Fibroblast of lung (primary cell): ENCODE data around the gene IDI1. TPM values are rescaled to one million over a fixed set of nuclear protein-coding genes. Genes with fewer than 3 reads are reported as not detected.

ENCODE experiments used
- DNase-seq, 2 donors: peaks; one replicate each; pipeline versions ENCODE4 v3.0.0 to v3.0.0-alpha.2; 2010; ENCODE audit warnings: low read depth in 2 of 2
- H2AFZ ChIP-seq: 2 replicates; pipeline ENCODE4 v1.5.1; 2012; ENCODE audit warnings: low read length, control low read depth, inconsistent platforms
- H3K27ac ChIP-seq: 2 replicates; pipeline ENCODE4 v1.5.1; 2011; ENCODE audit warnings: low read length, control low read depth; ENCODE audit not compliant: insufficient read depth
- H3K27me3 ChIP-seq: 2 replicates; pipeline ENCODE4 v1.5.1; 2011; ENCODE audit warnings: mild to moderate bottlenecking, low read length; ENCODE audit not compliant: control insufficient read depth, insufficient read depth
- H3K36me3 ChIP-seq: 2 replicates; pipeline ENCODE4 v1.5.1; 2011; ENCODE audit warnings: low read length; ENCODE audit not compliant: control insufficient read depth, insufficient read depth
- H3K4me1 ChIP-seq: 2 replicates; pipeline ENCODE4 v1.5.1; 2011; ENCODE audit warnings: low read length; ENCODE audit not compliant: control insufficient read depth, insufficient read depth; ENCODE audit errors: extremely low read depth
- H3K4me2 ChIP-seq: 2 replicates; pipeline ENCODE4 v1.5.1; 2011; ENCODE audit warnings: low read length, control low read depth; ENCODE audit not compliant: insufficient read depth; ENCODE audit errors: extremely low read depth
- H3K4me3 ChIP-seq, 4 experiments: fragments of 200-600 bp in 1 of 4; sonication (generic) in 1 of 4; replicated peaks in 1 of 4; 2 replicates each; pipeline ENCODE4 v1.5.1; 2011 to 2016; ENCODE audit warnings: low read length in 4 of 4, low read depth in 3 of 4, mild to moderate bottlenecking in 3 of 4, control low read depth in 2 of 4, inconsistent platforms in 1 of 4, mixed read lengths in 1 of 4; ENCODE audit not compliant: insufficient read depth in 1 of 4; ENCODE audit errors: control extremely low read depth in 1 of 4
- H3K79me2 ChIP-seq: 2 replicates; pipeline ENCODE4 v1.5.1; 2012; ENCODE audit warnings: mild to moderate bottlenecking, low read length, inconsistent platforms; ENCODE audit not compliant: control insufficient read depth, insufficient read depth
- H3K9ac ChIP-seq: 2 replicates; pipeline ENCODE4 v1.5.1; 2011; ENCODE audit warnings: mild to moderate bottlenecking, low read length, control low read depth; ENCODE audit not compliant: insufficient read depth
- H3K9me3 ChIP-seq: 2 replicates; pipeline ENCODE4 v1.5.1; 2012; ENCODE audit warnings: low read depth, low read length; ENCODE audit not compliant: control insufficient read depth, insufficient read depth
- H4K20me1 ChIP-seq: 2 replicates; pipeline ENCODE4 v1.5.1; 2011; ENCODE audit warnings: low read length; ENCODE audit not compliant: control insufficient read depth, insufficient read depth; ENCODE audit errors: extremely low read depth
- EZH2 ChIP-seq: IDR thresholded peaks from 2 replicates; pipeline ENCODE4 v1.5.1; 2012; ENCODE audit warnings: low read length, control low read depth, mild to moderate bottlenecking; ENCODE audit errors: missing control alignments
- polyA plus RNA-seq, 2 donors: library from polyadenylated mRNA; depleted of rRNA in 1 of 2; stranded (reverse) in 1 of 2; unstranded in 1 of 2; fragments of >200 nt; gene quantifications; 2 replicates each; pipeline ENCODE4 v1.2.1, GENCODE V29; 2011 to 2012; ENCODE audit warnings: missing spikeins in 1 of 2
- total RNA-seq: library from RNA; depleted of rRNA; stranded (reverse); fragments of >200 nt; gene quantifications from 2 replicates; pipeline ENCODE4 v1.2.1, GENCODE V29; 2014
- TF ChIP-seq, protein P1 (sequence below), 2 donors: IDR thresholded peaks in 1 of 2; conservative IDR thresholded peaks in 1 of 2; 1 replicate in 1 of 2; 2 replicates in 1 of 2; pipeline ENCODE4 v1.5.1; 2011 to 2012; ENCODE audit warnings: low read length in 2 of 2, control low read depth in 1 of 2, inconsistent platforms in 1 of 2, low read depth in 1 of 2, mild to moderate bottlenecking in 1 of 2

Gene IDI1
- total and polyA plus RNA-seq, 2 donors (not counting 1 experiment from before 2014, with no cell fraction given), result 156 to 202 TPM

GRCh38 chr10:992871-993270 is 56.0 kb downstream of the IDI1 start:
- Histone ChIP-seq H3K27me3 (no peaks in the 10 kb centered on the region), H3K4me1 (peaks cover 2% of the 10 kb centered on the region), H2AFZ (no peak overlapping the region), H3K4me3 (no peak overlapping the region), H3K36me3 (peaks cover 19% of the 10 kb centered on the region), H4K20me1 (peaks cover 3% of the 10 kb centered on the region), H3K9ac (no peak overlapping the region), H3K79me2 (peaks cover 65% of the 10 kb centered on the region), H3K27ac (no peak overlapping the region), H3K9me3 (no peaks in the 10 kb centered on the region), H3K4me2 (no peak overlapping the region)
- no peak for DNase-seq
- TF ChIP-seq, protein P1, sequence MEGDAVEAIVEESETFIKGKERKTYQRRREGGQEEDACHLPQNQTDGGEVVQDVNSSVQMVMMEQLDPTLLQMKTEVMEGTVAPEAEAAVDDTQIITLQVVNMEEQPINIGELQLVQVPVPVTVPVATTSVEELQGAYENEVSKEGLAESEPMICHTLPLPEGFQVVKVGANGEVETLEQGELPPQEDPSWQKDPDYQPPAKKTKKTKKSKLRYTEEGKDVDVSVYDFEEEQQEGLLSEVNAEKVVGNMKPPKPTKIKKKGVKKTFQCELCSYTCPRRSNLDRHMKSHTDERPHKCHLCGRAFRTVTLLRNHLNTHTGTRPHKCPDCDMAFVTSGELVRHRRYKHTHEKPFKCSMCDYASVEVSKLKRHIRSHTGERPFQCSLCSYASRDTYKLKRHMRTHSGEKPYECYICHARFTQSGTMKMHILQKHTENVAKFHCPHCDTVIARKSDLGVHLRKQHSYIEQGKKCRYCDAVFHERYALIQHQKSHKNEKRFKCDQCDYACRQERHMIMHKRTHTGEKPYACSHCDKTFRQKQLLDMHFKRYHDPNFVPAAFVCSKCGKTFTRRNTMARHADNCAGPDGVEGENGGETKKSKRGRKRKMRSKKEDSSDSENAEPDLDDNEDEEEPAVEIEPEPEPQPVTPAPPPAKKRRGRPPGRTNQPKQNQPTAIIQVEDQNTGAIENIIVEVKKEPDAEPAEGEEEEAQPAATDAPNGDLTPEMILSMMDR (conservative IDR thresholded peaks at IDR 0.05 in 1 of 2, IDR thresholded peaks at IDR 0.05 in 1 of 2; ENCODE audit: low read depth in 1 of 2, low read length in 2 of 2), result no peak
- TF ChIP-seq EZH2, result no peak

- Histone ChIP-seq H3K9me3 (no peaks in the 10 kb centered on the region), H3K27me3 (no peaks in the 10 kb centered on the region), H2AFZ (no peak overlapping the region), H4K20me1 (peaks cover 3% of the 10 kb centered on the region), H3K36me3 (peaks cover 16% of the 10 kb centered on the region), H3K9ac (no peak overlapping the region), H3K79me2 (peaks cover 65% of the 10 kb centered on the region), H3K4me2 (no peak overlapping the region), H3K4me3 (no peak overlapping the region), H3K4me1 (peaks cover 2% of the 10 kb centered on the region), H3K27ac (no peak overlapping the region)
- no peak for DNase-seq
- TF ChIP-seq, protein P1 (conservative IDR thresholded peaks at IDR 0.05 in 1 of 2, IDR thresholded peaks at IDR 0.05 in 1 of 2; ENCODE audit: low read depth in 1 of 2, low read length in 2 of 2), result no peak
- TF ChIP-seq EZH2, result no peak
Measured at GRCh38 chr10:992467-992866, 56.5 kb downstream of the IDI1 start.

DNA sequence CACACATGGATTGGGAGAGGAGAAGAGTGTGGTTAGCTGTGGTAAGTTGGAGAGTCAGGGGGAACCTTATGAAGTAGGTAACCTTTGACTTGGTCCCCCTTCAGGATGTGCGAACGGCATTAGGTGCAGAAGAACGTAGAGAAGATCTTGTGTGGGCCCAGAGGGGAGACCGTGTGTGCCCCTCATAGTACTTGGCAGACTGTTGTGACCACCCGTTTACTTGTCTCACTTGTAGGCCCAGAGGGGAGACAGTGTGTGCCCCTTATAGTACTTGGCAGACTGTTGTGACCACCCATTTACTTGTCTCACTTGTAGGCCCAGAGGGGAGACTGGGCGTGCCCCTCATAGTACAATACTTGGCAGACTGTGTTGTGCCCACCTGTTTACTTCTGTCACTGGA is 58.1 kb downstream of the IDI1 start:
- Histone ChIP-seq H3K27ac (no peak overlapping the region), H3K27me3 (no peaks in the 10 kb centered on the region), H3K4me1 (peaks cover 11% of the 10 kb centered on the region), H3K79me2 (peaks cover 59% of the 10 kb centered on the region), H3K4me2 (no peak overlapping the region), H3K36me3 (peaks cover 7% of the 10 kb centered on the region), H2AFZ (no peak overlapping the region), H3K9ac (no peak overlapping the region), H3K4me3 (no peak overlapping the region), H3K9me3 (no peaks in the 10 kb centered on the region), H4K20me1 (peaks cover 3% of the 10 kb centered on the region)
- DNase-seq, result no peak
- TF ChIP-seq, protein P1 (conservative IDR thresholded peaks at IDR 0.05 in 1 of 2, IDR thresholded peaks at IDR 0.05 in 1 of 2; ENCODE audit: low read depth in 1 of 2, low read length in 2 of 2), result no peak
- no peak for TF ChIP-seq EZH2

Other genes with a start within 250 kb of the IDI1 start
- 19.8 and 25.4 TPM in 2 replicates for gene LARP4B, start 117.4 kb downstream of the IDI1 start, total RNA-seq
- 38.6 and 44.3 TPM in 2 replicates for gene LARP4B, start 117.4 kb downstream of the IDI1 start, polyA plus RNA-seq
- gene GTPBP4, start 60.7 kb downstream of the IDI1 start, total RNA-seq, result 26.5 and 28.7 TPM in 2 replicates
- gene GTPBP4, start 60.7 kb downstream of the IDI1 start, polyA plus RNA-seq, result 34.4 and 51.3 TPM in 2 replicates
- gene IDI2, start 23.3 kb downstream of the IDI1 start, total RNA-seq, result not detected in 2 replicates
- not detected in 2 replicates for gene IDI2, start 23.3 kb downstream of the IDI1 start, polyA plus RNA-seq
- 9.8 and 13.0 TPM in 2 replicates for gene WDR37, start 7.3 kb upstream of the IDI1 start, total RNA-seq
- 15.8 and 17.2 TPM in 2 replicates for gene WDR37, start 7.3 kb upstream of the IDI1 start, polyA plus RNA-seq